Measurements from ENCODE around the gene HES1. TPM values are rescaled to one million over a fixed set of nuclear protein-coding genes. Genes with fewer than 3 reads are reported as not detected.

The HES1 gene
- total RNA-seq, 3 donors from 2014 or later: 60.9 to 116 (median 99.0) TPM

- H3K4me3 ChIP-seq: no peak overlapping the region
- DNase-seq (no peak), ATAC-seq (peak; percentile 49)
- TF ChIP-seq CTCF (IDR thresholded peaks at IDR 0.05): no peak
- H3K9me3 ChIP-seq: no peaks in the 10 kb centered on the region
- no peaks in the 10 kb centered on the region for H3K36me3 ChIP-seq (ENCODE audit: low read depth)
- intact Hi-C loops (cut with DNase I, micrococcal nuclease): no loop called here
- peaks cover 5% of the 10 kb centered on the region for H3K4me1 ChIP-seq (ENCODE audit: low read depth)
Observed at GRCh38 chr3:194184265-194184751, 48.4 kb downstream of the HES1 start.

GRCh38 chr3:194184801-194185200, 48.9 kb downstream of the HES1 start:
- no peak for TF ChIP-seq CTCF (IDR thresholded peaks at IDR 0.05)
- no peak for DNase-seq
- Histone ChIP-seq H3K36me3 (ENCODE audit: low read depth) (no peaks in the 10 kb centered on the region), H3K4me1 (ENCODE audit: low read depth) (peaks cover 5% of the 10 kb centered on the region), H3K9me3 (no peaks in the 10 kb centered on the region), H3K4me3 (no peak overlapping the region)
- no peak for ATAC-seq
- intact Hi-C loops (cut with DNase I, micrococcal nuclease): no loop called here

- Histone ChIP-seq H3K4me3 (no peak overlapping the region), H3K9me3 (no peaks in the 10 kb centered on the region), H3K36me3 (ENCODE audit: low read depth) (no peaks in the 10 kb centered on the region), H3K4me1 (ENCODE audit: low read depth) (peaks cover 5% of the 10 kb centered on the region)
- intact Hi-C loops (cut with DNase I, micrococcal nuclease): no loop called here
- ATAC-seq: no peak
- no peak for DNase-seq
- no peak for TF ChIP-seq CTCF (IDR thresholded peaks at IDR 0.05)
Observed at GRCh38 chr3:194185221-194185620, 49.3 kb downstream of the HES1 start.

- intact Hi-C loops (cut with DNase I, micrococcal nuclease): no loop called here
- Histone ChIP-seq H3K4me1 (ENCODE audit: low read depth) (peaks cover 5% of the 10 kb centered on the region), H3K4me3 (no peak overlapping the region), H3K9me3 (no peaks in the 10 kb centered on the region), H3K36me3 (ENCODE audit: low read depth) (no peaks in the 10 kb centered on the region)
- no peak for DNase-seq
- ATAC-seq: no peak
- no peak for TF ChIP-seq CTCF (IDR thresholded peaks at IDR 0.05)
Observed at GRCh38 chr3:194187233-194187944, 51.4 kb downstream of the HES1 start.

Other genes starting within 250 kb of the HES1 start
- under 1 TPM in 1 of 3 donors, not detected in 2; 0.14 TPM for gene CPN2, start 215.2 kb downstream of the HES1 start, total RNA-seq
- 1 to 10 TPM in 1 of 3 donors, under 1 TPM in 2; 0.22 to 1.8 (median 0.29) TPM for gene LRRC15, start 233.6 kb downstream of the HES1 start, total RNA-seq

All from mucosa of descending colon (tissue), 3 donors.